NCI-H146 (cell line): ENCODE results near the gene PTPN11.
A peak's percentile ranks its signal among the peaks of the same experiment; 100 is the strongest.
"Not testable (repeated sequence)": the region's sequence is repeated elsewhere in the genome, so short reads cannot be mapped to it uniquely, and the experiment has no call there.

Experiments used
- DNase-seq: peaks from one replicate; lab custom pipeline; 2025; lab: John Stamatoyannopoulos, UW

Gene PTPN11

GRCh38 chr12:112514926-112515642 is 96.3 kb downstream of the PTPN11 start:
- no peak for DNase-seq

GRCh38 chr12:112515868-112516267 is 97.1 kb downstream of the PTPN11 start:
- DNase-seq, result no peak

GRCh38 chr12:112517730-112518364 is 99.1 kb downstream of the PTPN11 start:
- no peak for DNase-seq

GRCh38 chr12:112518365-112518735 is 99.6 kb downstream of the PTPN11 start:
- DNase-seq, result no peak

GRCh38 chr12:112519841-112520340 is 101.1 kb downstream of the PTPN11 start:
- not testable (repeated sequence) for DNase-seq

- DNase-seq, result no peak
Observed at GRCh38 chr12:112523856-112524255, 105.1 kb downstream of the PTPN11 start.

GRCh38 chr12:112524269-112524668 is 105.5 kb downstream of the PTPN11 start:
- DNase-seq, result no peak

- DNase-seq, result no peak
Observed at GRCh38 chr12:112524676-112525425, 106.1 kb downstream of the PTPN11 start.

GRCh38 chr12:112525426-112525809 is 106.7 kb downstream of the PTPN11 start:
- DNase-seq, result no peak

- no peak for DNase-seq
Observed at GRCh38 chr12:112527082-112527481, 108.3 kb downstream of the PTPN11 start.

GRCh38 chr12:112527501-112527900 is 108.8 kb downstream of the PTPN11 start:
- DNase-seq, result no peak

GRCh38 chr12:112528521-112528920 is 109.8 kb downstream of the PTPN11 start:
- DNase-seq, result no peak

GRCh38 chr12:112530941-112531340 is 112.2 kb downstream of the PTPN11 start:
- no peak for DNase-seq

GRCh38 chr12:112532106-112532505 is 113.4 kb downstream of the PTPN11 start:
- no peak for DNase-seq

- no peak for DNase-seq
Observed at GRCh38 chr12:112533528-112533927, 114.8 kb downstream of the PTPN11 start.

- no peak for DNase-seq
Observed at GRCh38 chr12:112535017-112535416, 116.3 kb downstream of the PTPN11 start.

- no peak for DNase-seq
Observed at GRCh38 chr12:112535637-112536366, 117.1 kb downstream of the PTPN11 start.

- DNase-seq, result peak; percentile 10
Observed at GRCh38 chr12:112536367-112536730, 117.6 kb downstream of the PTPN11 start.

- DNase-seq, result no peak
Observed at GRCh38 chr12:112537710-112538396, 119.1 kb downstream of the PTPN11 start.

- DNase-seq, result no peak
Observed at GRCh38 chr12:112538740-112539139, 120.0 kb downstream of the PTPN11 start.

GRCh38 chr12:112539221-112539620 is 120.5 kb downstream of the PTPN11 start:
- no peak for DNase-seq

- DNase-seq, result no peak
Observed at GRCh38 chr12:112540021-112540420, 121.3 kb downstream of the PTPN11 start.
